Panc1 (cell line): ENCODE data around the gene ZBTB25. TPM values are rescaled to one million over a fixed set of nuclear protein-coding genes. Genes with fewer than 3 reads are reported as not detected.

Experiments
- ATAC-seq: fragments of 200-7000 bp; cut with Tn5 transposase; 2 replicates; pipeline ENCODE4 v1.9.1; 2020; ENCODE audit warnings: mild to moderate bottlenecking, moderate library complexity
- BruUV-seq: library from RNA; stranded (reverse); fragments of 400-500 nt; replicated peaks from 2 replicates; lab custom pipeline; 2021; lab: Mats Ljungman, UMichigan
- CTCF ChIA-PET: fragments of 300-600 bp; sonication (Branson Sonifier 250); formaldehyde crosslinking; loops from one replicate; lab custom pipeline; 2022; ENCODE audit warnings: antibody characterized with exemption; lab: Charles Lee
- POLR2A ChIA-PET: fragments of 300-600 bp; sonication (Branson Sonifier 250); formaldehyde crosslinking; loops from one replicate; lab custom pipeline; 2022; ENCODE audit warnings: antibody characterized with exemption; lab: Charles Lee
- DNase-seq: peaks from one replicate; pipeline ENCODE4 v3.0.0-alpha.2; 2010; ENCODE audit warnings: low read depth, low spot score
- H3K27ac ChIP-seq: 2 replicates; pipeline ENCODE4 v1.5.1; 2011; ENCODE audit warnings: mild to moderate bottlenecking, low read length, inconsistent platforms
- H3K27me3 ChIP-seq: fragments of 200-500 bp; sonication (Bioruptor generic); 2 replicates; pipeline ENCODE4 v1.6.0; 2014; ENCODE audit warnings: low read length, inconsistent platforms; ENCODE audit not compliant: control insufficient read depth, insufficient read depth
- H3K36me3 ChIP-seq: fragments of 200-500 bp; sonication (Bioruptor generic); 2 replicates; pipeline ENCODE4 v1.5.1; 2014; ENCODE audit warnings: inconsistent platforms, mild to moderate bottlenecking, low read length, moderate library complexity; ENCODE audit not compliant: control insufficient read depth, insufficient read depth
- H3K4me1 ChIP-seq: 2 replicates; pipeline ENCODE4 v1.5.1; 2011; ENCODE audit warnings: inconsistent platforms, mild to moderate bottlenecking, low read length, moderate library complexity; ENCODE audit not compliant: control insufficient read depth, insufficient read depth
- H3K4me3 ChIP-seq, 2 experiments: 2 replicates each; pipeline ENCODE4 v1.5.1; 2011 to 2012; ENCODE audit warnings: low read depth in 2 of 2, low read length in 2 of 2, mild to moderate bottlenecking in 2 of 2, inconsistent platforms in 1 of 2, moderate library complexity in 1 of 2
- H3K9me3 ChIP-seq: fragments of 200-500 bp; sonication (Bioruptor generic); 2 replicates; pipeline ENCODE4 v1.5.1; 2014; ENCODE audit warnings: low read depth, mild to moderate bottlenecking, inconsistent platforms, low read length, moderate library complexity; ENCODE audit not compliant: control insufficient read depth, insufficient read depth
- POLR2AphosphoS5 ChIP-seq: IDR thresholded peaks from 2 replicates; pipeline ENCODE4 v1.6.1; 2012; ENCODE audit warnings: mild to moderate bottlenecking, low read depth, low read length, moderate library complexity
- SIN3A ChIP-seq: IDR thresholded peaks from 2 replicates; pipeline ENCODE4 v1.6.1; 2012; ENCODE audit warnings: low read depth, mild to moderate bottlenecking, low read length, moderate library complexity, borderline replicate concordance; ENCODE audit not compliant: insufficient read depth
- TCF7L2 ChIP-seq: IDR thresholded peaks from 2 replicates; pipeline ENCODE4 v1.6.1; 2011; ENCODE audit warnings: mild to moderate bottlenecking, low read depth, low read length, inconsistent platforms
- in situ Hi-C: cut with HindIII; loops from 2 replicates; pipeline ENCODE4 v1.10.0; 2016; ENCODE audit warnings: low sequenced_read_pairs, low pct_unique_long_range_greater_than_20kb
- intact Hi-C: fragments of 100-400 bp; cut with micrococcal nuclease; formaldehyde crosslinking; loops from one replicate; pipeline ENCODE4 v1.10.0; 2022; ENCODE audit not compliant: unreplicated experiment
- total RNA-seq: library from RNA; stranded (reverse); gene quantifications from one replicate; pipeline ENCODE4 v1.2.1, GENCODE V29; 2021; ENCODE audit not compliant: unreplicated experiment
- TF ChIP-seq, protein P1 (sequence below), 2 experiments: IDR thresholded peaks; 2 replicates each; pipeline ENCODE4 v1.6.1; 2011 to 2012; ENCODE audit warnings: low read depth in 2 of 2, control low read depth in 1 of 2, low read length in 1 of 2, mild to moderate bottlenecking in 1 of 2, moderate library complexity in 1 of 2; ENCODE audit not compliant: insufficient read depth in 1 of 2
- TF ChIP-seq, protein P2 (sequence below): fragments of 450-650 bp; IDR thresholded peaks from 2 replicates; pipeline ENCODE4 v1.5.1; 2017; ENCODE audit warnings: mild to moderate bottlenecking

The ZBTB25 gene
- total RNA-seq, 1 experiment from 2014 or later, result 9.0 TPM

- intact Hi-C loops, result no loop called here
- POLR2A ChIA-PET, result no interaction called here
Measured at GRCh38 chr14:64439141-64439540, 64.5 kb downstream of the ZBTB25 start.

DNA sequence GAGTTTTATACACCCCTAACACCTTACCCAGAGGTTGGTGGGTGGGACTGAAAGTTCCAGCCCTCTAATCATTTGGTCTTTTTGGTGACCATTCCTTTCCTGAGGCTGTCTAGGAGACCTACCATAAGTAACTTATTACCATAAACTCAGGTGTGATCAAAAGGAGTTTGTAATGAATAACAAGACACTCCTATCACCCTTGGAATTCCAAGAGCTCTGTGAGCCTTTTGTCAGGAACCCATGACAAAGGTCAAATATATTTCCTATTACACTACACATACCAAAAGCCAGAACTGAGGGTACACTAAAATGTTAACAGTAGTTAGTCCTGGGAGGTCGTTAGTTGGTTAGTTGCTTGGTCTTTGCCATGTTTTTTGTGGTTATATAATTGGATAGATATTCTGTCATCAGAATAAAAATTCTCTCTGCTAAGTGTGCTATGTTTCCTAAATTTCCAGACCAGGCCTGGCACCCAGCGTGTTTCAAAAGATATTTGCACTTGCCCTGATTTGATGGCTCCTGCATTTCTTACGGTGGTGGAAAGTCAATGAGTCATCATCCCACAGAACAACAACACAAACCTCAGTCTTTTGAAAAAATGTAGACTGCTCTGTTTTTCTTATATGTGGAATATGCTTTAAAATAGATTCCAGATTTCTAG lies 65.3 kb downstream of the ZBTB25 start:
- no peaks in the 10 kb centered on the region for H3K4me1 ChIP-seq
- TF ChIP-seq, protein P1, sequence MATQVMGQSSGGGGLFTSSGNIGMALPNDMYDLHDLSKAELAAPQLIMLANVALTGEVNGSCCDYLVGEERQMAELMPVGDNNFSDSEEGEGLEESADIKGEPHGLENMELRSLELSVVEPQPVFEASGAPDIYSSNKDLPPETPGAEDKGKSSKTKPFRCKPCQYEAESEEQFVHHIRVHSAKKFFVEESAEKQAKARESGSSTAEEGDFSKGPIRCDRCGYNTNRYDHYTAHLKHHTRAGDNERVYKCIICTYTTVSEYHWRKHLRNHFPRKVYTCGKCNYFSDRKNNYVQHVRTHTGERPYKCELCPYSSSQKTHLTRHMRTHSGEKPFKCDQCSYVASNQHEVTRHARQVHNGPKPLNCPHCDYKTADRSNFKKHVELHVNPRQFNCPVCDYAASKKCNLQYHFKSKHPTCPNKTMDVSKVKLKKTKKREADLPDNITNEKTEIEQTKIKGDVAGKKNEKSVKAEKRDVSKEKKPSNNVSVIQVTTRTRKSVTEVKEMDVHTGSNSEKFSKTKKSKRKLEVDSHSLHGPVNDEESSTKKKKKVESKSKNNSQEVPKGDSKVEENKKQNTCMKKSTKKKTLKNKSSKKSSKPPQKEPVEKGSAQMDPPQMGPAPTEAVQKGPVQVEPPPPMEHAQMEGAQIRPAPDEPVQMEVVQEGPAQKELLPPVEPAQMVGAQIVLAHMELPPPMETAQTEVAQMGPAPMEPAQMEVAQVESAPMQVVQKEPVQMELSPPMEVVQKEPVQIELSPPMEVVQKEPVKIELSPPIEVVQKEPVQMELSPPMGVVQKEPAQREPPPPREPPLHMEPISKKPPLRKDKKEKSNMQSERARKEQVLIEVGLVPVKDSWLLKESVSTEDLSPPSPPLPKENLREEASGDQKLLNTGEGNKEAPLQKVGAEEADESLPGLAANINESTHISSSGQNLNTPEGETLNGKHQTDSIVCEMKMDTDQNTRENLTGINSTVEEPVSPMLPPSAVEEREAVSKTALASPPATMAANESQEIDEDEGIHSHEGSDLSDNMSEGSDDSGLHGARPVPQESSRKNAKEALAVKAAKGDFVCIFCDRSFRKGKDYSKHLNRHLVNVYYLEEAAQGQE (IDR thresholded peaks at IDR 0.05; ENCODE audit: insufficient read depth in 1 of 2, low read depth in 2 of 2, low read length in 1 of 2), result no peak
- no peak for TF ChIP-seq POLR2AphosphoS5
- TF ChIP-seq SIN3A, result no peak
- no peak for TF ChIP-seq TCF7L2
- TF ChIP-seq, protein P2, sequence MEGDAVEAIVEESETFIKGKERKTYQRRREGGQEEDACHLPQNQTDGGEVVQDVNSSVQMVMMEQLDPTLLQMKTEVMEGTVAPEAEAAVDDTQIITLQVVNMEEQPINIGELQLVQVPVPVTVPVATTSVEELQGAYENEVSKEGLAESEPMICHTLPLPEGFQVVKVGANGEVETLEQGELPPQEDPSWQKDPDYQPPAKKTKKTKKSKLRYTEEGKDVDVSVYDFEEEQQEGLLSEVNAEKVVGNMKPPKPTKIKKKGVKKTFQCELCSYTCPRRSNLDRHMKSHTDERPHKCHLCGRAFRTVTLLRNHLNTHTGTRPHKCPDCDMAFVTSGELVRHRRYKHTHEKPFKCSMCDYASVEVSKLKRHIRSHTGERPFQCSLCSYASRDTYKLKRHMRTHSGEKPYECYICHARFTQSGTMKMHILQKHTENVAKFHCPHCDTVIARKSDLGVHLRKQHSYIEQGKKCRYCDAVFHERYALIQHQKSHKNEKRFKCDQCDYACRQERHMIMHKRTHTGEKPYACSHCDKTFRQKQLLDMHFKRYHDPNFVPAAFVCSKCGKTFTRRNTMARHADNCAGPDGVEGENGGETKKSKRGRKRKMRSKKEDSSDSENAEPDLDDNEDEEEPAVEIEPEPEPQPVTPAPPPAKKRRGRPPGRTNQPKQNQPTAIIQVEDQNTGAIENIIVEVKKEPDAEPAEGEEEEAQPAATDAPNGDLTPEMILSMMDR, result no peak
- no peak overlapping the region for H3K4me3 ChIP-seq
- BruUV-seq, result no TSS peak
- ATAC-seq, result no peak
- peaks cover 34% of the 10 kb centered on the region for H3K36me3 ChIP-seq
- POLR2A ChIA-PET, result no interaction called here
- H3K27me3 ChIP-seq, result no peaks in the 10 kb centered on the region
- in situ Hi-C loops (no loop called here), intact Hi-C loops (no loop called here)
- CTCF ChIA-PET, result no interaction called here
- no peaks in the 10 kb centered on the region for H3K9me3 ChIP-seq
- no peak overlapping the region for H3K27ac ChIP-seq
- DNase-seq, result no peak

More at GRCh38 chr14:64439141-64439540, 64.5 kb downstream of the ZBTB25 start:
- no peak for ATAC-seq
- CTCF ChIA-PET, result no interaction called here
- no TSS peak for BruUV-seq
- no peaks in the 10 kb centered on the region for H3K9me3 ChIP-seq
- no peaks in the 10 kb centered on the region for H3K4me1 ChIP-seq
- peaks cover 32% of the 10 kb centered on the region for H3K36me3 ChIP-seq
- no peak overlapping the region for H3K4me3 ChIP-seq
- H3K27ac ChIP-seq, result no peak overlapping the region
- H3K27me3 ChIP-seq, result no peaks in the 10 kb centered on the region
- in situ Hi-C loops, result no loop called here
- DNase-seq, result no peak
- TF ChIP-seq, protein P2, result no peak
- TF ChIP-seq POLR2AphosphoS5, result no peak
- TF ChIP-seq SIN3A, result no peak
- TF ChIP-seq, protein P1 (IDR thresholded peaks at IDR 0.05; ENCODE audit: insufficient read depth in 1 of 2, low read depth in 2 of 2, low read length in 1 of 2), result no peak
- no peak for TF ChIP-seq TCF7L2
